ENCODE measurements around the gene HOXD11.

HOXD11 gene

DNA sequence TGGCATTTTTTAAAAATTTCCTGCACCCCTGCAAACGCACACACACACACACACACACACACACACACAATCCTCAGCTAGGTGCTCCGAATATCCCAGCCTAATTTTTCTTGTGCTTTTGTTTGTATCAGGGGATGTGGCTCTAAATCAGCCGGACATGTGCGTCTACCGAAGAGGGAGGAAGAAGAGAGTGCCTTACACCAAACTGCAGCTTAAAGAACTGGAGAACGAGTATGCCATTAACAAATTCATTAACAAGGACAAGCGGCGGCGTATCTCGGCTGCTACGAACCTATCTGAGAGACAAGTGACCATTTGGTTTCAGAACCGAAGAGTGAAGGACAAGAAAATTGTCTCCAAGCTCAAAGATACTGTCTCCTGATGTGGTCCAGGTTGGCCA lies 12.7 kb upstream of the HOXD11 start:
- DNase-seq, result no peak

DNA sequence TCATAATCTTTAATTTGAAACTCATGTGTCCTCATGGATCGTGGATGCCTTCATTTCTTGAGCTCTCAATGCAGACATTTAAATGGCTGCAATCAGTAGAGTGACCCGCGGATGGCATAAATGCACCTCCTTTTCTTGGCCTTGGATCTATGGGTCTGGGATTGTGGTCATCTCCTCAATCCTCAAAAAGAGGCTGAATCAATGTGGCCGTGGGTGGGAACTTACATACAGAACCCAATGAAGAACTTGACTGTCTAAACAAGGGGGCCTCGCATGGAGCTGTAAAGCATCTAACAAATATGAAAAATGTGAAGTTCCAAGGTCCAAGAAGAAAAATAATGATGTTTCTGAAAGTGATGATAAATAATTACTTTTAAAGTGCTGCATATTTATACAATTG lies 11.7 kb upstream of the HOXD11 start:
- DNase-seq, result no peak

DNA sequence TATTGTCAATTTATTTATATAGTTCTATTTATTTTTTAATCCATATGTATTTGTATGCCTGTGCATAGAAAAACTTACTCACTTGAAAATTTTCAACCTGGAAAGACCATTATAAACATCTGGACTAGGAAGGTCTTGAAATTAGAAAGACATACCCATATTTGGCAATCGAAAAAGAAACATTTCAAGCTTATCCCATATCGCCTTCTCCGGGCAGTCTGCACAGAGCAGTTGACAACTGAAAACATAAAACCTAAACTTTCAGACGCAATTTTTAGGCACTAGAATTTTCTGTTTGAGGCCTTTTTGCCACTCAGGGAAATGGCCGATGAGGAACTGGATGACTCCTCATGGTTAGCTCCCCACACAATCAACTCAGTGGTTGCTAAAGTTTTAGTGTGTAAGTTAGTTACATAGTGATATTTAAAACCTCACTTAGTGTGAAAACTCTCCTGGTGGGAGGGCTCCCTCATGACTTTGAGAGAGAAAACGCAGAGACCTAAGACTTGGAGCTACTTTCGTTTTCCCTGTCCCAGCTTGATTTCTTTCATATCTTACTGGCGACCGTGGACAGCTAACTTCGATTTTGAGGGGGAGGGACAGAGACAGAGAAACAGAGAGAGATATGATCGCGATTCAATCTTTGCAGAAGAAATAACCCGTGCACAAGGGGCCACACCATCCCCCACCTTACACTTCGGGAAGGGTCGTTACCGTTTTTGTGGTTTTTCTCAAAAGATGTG lies 10.7 kb upstream of the HOXD11 start:
- DNase-seq, result no peak

DNA sequence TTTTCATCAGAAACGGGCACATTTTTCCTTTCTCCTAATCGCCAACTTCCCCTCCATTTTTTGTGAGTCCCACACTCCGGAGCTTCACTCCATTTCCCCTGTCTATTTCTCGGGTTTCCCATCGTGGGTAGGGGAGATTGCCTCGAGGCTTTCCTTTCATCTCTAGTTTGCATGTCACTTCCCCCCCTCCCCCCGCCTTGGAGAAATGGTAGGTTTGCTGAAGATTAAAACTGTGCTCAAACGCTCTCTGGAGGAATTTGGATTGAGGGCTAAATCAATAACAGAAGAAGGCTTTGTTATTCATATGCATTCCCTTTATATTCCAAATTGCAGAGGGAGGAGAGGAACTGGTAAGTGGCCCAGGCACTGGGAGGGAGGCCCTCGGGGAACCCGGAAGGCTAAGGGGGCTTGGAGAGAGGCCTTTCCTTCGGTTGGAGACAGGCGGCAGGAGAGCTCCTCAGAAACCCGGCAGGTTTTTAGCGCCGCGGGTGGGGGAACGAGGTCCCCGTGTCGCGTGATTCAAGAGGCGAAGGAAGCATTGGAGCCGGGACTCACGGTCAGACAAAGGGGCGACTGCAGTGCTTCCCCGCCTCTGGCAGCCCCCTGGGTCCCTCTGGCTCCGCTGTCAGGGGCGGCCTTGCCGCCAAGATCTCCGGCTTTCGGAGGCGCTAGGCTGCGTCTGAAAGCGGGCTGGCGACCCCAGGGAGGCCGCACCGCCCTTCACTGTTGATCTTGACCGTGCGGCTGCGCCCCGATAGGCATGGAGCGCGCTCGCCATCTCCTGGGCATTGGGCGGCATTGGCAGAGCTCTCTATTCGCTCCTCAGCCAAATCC lies 9.9 kb upstream of the HOXD11 start:
- peak in 1 of 2 donors; percentile 9 for DNase-seq

DNA sequence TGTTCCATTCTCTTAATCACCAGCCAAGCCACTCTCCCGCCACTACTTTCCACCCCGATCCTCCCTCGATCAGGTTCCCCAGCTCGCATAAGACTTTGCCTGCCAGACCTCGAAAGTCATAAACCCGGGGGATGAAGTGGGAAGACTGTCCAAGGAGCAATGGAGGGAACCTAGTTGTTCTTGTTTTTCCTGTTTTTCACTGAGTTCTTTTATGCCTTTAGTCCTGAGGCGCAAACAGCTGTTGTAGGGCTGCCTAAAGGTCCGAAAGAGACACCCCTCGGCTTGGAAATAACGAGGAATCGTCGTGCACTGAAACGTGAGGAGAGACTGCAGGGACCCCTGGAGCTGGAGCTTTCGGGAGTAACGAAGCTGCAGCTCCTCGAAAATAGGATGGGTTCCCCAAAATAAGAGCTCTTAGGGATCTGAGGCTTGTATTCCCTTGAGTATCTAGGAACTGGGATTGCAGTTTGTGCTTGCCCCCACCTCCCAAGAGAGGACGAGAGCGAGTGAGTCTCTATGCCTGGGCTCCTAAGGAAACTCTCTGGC lies 9.2 kb upstream of the HOXD11 start:
- DNase-seq, result no peak

DNA sequence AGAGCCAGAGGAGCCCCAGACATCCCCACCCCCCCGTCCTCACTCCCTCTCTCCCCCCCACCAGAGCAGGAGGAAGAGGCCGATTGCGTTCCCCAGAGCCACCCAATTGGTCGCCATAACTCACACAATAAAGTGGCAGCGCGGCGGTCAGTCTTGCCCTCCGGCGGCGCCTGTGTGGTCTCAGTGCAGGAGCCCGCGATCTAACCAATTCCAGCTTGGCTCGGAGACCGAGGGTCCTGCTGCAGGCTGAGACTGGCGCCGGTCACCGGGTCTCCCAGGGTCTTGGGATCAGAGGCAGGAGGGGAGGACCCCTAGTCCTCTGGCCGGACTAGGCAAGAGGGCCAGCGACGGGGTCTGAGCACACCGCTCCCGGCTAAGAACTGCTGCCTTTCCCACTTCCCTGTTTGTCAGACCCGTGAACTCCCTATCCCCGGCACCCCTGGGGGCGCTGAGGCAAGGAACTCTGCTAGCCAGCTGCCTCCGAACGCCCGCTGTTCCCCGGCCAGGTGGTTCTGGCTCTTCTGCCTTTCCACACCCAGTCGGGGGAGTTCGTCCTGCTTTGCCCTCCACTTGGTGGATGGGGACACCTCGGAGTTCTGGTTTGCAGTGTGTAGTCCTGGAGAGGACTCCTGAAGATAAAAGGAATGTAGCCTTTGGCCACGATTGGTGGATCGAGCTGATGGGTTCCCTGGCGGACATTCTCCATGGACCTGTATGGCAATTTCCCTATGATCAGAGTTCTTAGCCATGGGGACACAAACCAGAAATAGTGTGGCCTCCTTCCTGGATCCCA lies 8.5 kb upstream of the HOXD11 start:
- no peak for DNase-seq

DNA sequence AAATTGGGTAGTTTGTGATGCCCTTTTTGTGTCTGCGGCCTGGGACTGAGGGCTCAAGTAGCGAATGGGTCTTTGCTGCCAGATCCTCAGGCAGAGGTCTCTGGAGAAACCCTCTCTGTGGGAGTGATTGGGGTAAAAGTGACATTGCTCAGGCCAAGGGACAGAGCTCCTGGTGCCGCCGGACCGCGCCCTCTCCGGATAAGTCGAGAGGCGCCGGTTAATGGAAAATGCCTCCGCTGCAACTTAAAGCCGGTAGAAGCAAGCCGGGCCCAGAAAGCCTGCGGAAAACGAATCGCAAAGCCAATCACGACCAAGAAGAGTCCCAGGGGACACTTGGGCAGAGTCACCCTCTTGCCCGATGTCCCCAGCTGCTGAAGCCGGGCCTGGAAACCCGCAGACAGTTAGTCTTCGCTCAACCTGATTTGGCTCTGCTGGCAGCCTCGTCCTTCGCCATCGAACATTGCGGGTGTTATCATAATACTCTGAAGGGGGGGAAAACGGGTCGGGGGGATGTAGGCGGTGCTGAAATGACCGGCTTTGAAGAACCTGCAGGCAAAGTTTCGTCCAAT lies 7.8 kb upstream of the HOXD11 start:
- no peak for DNase-seq

DNA sequence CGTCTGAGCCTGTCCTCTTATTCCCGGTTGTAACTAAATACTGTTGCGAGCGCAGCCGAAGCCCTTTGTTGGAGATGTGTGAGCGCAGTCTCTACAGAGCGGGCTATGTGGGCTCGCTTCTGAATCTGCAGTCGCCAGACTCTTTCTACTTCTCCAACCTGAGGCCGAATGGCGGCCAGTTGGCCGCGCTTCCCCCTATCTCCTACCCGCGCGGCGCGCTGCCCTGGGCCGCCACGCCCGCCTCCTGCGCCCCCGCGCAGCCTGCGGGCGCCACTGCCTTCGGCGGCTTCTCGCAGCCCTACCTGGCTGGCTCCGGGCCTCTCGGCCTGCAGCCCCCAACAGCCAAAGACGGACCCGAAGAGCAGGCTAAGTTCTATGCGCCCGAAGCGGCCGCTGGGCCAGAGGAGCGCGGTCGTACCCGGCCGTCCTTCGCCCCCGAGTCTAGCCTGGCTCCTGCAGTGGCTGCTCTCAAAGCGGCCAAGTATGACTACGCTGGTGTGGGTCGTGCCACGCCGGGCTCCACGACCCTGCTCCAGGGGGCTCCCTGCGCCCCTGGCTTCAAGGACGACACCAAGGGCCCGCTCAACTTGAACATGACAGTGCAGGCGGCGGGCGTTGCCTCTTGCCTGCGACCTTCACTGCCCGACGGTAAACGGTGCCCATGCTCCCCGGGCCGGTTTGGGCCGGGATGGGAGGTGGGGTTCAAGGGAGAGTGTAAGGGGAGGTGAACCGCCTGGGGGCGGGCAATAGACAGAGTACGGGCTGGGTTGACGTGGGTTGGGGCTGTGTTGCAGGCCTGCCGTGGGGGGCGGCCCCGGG lies 7.1 kb upstream of the HOXD11 start, which contains the start of gene HOXD12:
HOXD12 (plus strand) TSS at position 68 of the 819 bp plus-strand sequence; CDS start at position 75, 7 bp downstream.
- DNase-seq, result no peak

DNA sequence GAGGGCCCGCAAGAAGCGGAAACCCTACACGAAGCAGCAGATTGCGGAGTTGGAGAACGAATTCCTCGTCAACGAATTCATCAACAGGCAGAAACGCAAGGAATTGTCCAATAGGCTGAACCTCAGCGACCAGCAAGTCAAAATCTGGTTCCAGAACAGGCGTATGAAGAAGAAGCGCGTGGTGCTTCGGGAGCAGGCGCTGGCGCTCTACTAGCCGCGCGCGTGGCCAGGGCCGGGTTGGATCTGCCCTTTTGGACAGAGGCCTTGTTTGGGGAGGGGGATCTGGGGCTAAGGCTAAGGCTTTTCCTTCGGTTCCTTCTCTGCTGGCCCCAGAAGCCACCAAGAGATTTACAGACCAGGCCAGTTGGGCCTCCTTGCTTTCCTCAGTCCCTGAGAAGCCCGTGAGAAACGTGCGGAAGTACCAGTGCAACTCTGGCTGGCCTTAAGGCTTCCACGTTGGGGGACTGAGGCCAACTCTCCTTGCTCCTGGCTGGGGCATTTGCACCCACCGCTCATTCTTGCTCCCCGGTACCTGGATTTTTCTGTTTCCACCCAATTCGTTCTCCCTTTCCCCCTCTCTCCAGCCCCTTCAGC lies 6.4 kb upstream of the HOXD11 start:
- no peak for DNase-seq

DNA sequence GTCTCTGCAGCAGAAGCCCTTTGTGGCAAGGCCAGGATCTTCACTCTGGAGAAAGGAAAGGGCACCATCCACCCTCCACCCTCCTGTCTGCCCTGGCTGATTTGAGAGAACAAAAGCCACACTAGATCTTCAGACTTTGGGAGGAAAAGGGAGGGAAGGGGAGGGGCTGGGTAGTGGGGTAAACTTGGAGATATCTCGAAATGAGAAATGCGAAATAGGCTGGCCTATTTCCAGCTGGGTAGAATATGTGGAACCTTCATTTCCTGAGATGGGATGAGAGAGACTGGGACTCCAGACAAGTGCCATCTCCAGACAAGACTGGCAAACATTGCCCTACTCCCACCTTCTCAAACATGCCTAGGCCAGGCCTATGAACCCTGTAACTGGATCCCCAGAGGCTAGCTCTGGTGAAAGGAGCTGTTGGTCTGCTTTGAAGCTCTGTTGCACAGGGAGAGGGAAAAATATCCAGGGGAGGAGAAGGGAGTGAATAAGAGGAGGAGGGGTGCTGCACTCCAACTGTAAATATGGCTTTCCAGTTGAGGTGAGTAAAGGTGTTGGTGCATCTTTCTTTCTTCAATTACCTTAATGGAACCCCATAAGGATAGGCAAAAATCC lies 5.8 kb upstream of the HOXD11 start:
- DNase-seq, result no peak

DNA sequence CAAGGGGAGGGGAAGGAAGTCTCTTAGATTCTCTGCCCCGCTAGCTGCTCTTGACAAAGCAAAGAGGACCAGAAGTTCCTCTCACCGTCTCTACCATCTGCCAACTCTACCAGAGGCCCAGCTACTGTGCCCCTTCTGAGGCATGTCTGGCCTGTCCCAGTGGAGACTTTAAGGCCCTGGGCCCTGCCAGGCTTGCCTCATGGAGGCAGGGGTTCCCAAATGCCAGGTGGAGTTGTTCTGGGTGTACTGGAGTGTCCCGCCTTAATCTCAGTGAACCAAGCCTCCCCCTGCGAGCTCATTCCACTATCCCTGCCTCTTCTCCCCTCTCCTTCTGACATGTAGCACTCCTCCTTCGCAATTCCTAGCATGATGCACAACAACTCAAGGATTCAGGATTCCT lies 5.2 kb upstream of the HOXD11 start:
- no peak for DNase-seq

DNA sequence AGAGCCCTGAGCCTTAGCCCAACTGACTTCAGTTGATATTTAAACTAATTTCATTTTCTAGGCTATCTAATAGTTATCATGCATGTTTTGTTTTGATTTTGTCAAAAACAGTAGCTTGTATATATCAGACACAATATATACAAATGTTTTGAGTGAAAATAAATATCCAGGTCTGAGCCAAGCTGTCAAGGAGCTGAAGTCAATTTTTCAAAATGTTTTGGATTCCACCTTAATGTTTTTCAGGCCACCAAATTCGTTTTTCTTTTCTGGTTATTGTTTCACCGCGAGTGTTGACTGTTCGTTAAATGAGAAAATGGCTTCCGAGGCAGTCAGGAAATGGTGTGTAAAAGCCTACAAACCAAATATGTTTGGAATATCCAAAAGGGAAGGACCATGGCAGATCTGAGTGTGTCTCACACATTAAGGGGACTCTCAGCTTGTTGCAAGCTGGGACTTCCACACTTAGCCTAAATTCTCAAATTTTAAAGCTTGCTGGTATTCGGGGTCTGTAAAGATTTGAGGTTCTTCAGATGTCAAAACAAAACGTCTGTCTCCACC lies 4.7 kb upstream of the HOXD11 start:
- no peak for DNase-seq

DNA sequence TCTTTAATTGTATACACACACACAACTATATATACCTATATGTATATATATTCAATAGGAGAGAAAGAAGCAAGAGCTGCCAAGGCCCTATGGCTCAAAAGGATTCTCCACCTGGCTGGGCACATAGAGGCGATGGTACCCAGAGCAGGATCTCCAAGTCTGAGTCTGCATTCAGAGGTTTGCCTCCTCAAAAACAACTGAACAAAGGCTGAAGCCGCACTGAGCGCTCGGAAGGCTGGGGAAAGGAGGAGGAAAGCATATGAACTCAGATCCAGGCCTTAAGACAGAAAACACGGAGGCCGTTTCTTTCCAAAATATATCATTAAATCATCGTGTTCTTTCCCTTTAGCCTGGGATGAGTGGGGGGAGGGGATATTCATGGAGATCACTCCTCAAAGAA lies 3.9 kb upstream of the HOXD11 start:
- DNase-seq, result no peak

DNA sequence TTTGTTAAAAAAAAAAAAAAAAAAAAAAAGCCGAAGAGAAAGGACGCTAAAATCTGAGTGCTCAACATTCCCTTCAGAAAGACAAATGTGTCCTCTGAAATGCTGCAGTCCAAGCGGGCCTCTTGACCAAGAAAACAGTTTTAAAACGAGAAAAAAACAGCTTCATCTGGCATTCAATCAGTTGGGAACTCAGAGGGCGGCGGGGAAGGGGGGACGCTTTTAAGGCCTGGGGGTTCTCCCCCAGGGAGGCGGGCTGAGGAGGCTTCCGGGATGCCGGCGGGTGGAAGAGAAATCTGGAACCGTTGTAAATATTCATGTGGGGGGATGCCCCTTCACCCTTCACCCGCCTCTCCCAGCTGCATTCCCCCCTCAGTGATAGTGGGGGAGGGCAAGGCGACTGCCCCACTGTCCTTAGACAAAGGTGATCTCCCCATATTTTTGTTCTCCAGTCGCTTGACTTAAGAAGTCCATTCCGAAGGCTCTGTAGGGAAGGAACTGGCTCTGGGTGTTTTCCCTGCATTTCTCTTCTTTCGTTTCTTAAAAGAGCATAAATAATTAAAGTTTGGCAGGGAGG lies 3.3 kb upstream of the HOXD11 start:
- DNase-seq, result no peak

DNA sequence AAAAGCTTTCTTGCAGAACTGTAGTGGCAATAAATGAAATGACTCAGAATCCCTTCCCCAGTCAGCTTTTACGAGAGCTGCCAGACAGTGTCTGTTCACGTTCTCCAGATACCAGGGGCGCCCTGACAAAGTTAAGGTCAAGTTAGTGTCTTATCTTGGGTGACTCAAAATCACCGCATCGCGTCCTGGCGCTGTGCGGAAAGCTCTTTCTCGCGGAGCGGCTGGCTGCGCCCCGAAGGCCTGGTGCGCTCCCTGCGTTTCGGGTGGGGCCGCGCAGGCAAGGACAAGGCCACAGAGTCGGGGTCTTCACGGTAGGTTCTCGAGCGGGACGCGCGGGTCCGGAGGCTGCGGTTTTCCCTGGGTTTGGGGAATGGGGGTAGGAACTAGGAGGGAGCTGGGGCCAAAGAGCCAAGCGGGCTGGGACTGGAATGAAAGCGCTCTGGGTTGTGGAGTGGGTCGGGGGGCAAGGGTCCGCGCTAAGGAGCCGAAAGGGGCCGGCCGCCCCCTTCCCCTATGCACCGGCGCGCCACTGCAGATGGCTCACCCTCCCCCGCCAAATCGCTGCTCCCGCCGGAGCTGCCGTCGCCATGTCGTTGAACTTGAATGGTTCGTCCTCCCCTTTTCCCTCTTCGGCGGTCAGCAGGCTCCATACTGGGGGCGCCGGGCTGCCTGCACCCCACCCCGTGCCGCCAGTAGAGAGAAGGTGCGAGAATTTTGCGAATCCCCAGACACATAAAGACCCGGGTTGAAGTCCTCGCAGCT lies 2.6 kb upstream of the HOXD11 start:
- no peak for DNase-seq

DNA sequence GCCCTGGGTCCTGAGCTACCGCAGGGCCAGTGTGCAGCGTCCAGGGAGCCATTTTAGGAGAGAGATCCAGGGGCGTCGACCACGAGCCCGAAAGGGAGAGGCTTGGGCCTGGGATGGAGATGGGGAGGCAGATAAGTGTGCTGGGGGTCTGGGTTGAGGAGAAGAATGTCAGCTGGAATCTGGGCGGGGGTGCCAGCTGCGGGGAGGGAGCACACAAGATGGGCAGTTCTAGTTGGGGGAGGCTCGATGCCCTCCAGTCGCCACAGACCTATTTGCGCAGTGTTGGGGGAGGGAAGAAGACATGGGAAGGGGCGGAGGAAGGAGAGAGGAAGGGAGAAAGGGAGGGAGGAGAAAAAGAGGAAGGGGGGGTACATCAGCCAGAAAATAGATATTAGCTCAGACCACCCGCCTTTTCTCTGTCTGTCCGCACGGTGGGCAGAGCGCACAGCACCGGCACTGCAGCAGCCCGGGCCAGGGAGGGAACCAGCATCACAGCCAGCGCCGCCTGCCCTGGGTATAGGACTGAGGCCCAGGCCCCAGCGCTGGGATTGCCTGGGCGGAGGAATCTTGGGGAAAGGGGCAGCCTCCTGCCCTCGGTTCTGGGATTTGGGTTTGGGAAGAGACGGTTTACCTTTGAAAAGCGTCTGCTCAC lies 1.9 kb upstream of the HOXD11 start:
- no peak for DNase-seq

DNA sequence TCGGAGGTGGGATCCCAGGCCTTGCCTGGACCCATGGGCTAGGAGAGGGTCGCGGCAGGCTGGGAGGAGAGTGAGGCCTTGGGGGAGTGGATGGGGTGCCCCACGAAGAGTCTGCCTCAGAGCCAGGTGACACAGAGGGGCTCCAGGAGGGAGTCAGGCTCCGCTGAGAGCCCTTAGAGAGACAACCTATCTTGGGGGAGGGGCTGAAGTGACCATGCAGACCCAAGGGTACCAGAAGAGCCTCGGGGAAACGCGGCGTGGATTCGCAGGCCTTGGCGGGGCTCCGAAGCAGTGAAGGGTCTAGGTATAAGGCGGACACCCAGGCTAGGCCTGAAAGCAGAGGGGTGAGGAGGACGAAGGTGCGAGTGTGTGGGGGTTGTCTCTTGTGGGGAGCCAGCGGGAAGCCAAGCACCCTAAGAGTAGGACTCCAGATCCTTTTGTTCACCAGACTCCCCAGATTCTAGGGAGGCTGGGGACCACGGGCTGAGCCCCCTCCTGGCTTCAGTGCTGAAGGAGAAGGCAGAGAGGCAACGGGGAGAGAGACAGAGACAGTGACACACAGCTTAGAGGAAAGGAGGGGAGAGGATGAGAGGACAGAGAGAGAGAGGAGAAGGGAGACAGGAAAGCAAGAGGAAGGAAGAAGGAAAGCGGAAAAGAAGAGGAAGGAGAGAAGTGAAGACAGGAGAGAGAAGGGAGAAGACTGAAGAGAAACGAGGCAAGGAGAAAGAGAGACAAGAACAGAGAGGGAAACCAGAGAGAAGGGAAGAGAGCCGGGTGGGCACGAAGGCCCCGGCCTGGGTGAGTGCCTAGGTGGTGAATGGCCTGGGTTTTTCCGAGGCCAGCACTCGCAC lies 1.1 kb upstream of the HOXD11 start:
- DNase-seq, result no peak

DNA sequence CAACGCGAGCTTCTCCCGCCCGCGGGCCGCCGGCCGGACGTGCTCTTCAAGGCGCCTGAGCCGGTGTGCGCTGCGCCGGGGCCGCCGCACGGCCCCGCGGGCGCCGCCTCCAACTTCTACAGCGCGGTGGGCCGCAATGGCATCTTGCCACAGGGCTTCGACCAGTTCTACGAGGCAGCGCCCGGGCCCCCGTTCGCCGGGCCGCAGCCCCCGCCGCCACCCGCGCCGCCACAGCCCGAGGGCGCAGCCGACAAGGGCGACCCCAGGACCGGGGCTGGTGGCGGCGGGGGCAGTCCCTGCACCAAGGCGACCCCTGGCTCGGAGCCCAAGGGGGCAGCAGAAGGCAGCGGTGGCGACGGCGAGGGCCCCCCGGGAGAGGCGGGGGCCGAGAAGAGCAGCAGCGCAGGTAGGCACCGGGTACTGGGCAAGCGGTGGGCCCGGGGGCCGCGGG lies 676 bp downstream of the HOXD11 start:
- DNase-seq, result no peak
